ENCODE results near the gene CIAPIN1.
"Not testable (repeated sequence)": the region's sequence is repeated elsewhere in the genome, so short reads cannot be mapped to it uniquely, and the experiment has no call there.

Gene CIAPIN1

GRCh38 chr16:57462209-57462977 lies 15.2 kb upstream of the CIAPIN1 start, which contains the start of gene POLR2C:
TSS of gene POLR2C (plus strand) at chr16:57462679. CDS start at chr16:57462725, 46 bp downstream.
- DNase-seq (ENCODE audit: low read depth) = peak; percentile 49
- TF ChIP-seq, protein P1, sequence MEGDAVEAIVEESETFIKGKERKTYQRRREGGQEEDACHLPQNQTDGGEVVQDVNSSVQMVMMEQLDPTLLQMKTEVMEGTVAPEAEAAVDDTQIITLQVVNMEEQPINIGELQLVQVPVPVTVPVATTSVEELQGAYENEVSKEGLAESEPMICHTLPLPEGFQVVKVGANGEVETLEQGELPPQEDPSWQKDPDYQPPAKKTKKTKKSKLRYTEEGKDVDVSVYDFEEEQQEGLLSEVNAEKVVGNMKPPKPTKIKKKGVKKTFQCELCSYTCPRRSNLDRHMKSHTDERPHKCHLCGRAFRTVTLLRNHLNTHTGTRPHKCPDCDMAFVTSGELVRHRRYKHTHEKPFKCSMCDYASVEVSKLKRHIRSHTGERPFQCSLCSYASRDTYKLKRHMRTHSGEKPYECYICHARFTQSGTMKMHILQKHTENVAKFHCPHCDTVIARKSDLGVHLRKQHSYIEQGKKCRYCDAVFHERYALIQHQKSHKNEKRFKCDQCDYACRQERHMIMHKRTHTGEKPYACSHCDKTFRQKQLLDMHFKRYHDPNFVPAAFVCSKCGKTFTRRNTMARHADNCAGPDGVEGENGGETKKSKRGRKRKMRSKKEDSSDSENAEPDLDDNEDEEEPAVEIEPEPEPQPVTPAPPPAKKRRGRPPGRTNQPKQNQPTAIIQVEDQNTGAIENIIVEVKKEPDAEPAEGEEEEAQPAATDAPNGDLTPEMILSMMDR (IDR thresholded peaks at IDR 0.05; ENCODE audit: control insufficient read depth, extremely low read depth, insufficient read depth) = peak; percentile 99
- H3K4me3 ChIP-seq (ENCODE audit: low read depth, low read length) = peak within 1 kb of the TSS; percentile 94

DNA sequence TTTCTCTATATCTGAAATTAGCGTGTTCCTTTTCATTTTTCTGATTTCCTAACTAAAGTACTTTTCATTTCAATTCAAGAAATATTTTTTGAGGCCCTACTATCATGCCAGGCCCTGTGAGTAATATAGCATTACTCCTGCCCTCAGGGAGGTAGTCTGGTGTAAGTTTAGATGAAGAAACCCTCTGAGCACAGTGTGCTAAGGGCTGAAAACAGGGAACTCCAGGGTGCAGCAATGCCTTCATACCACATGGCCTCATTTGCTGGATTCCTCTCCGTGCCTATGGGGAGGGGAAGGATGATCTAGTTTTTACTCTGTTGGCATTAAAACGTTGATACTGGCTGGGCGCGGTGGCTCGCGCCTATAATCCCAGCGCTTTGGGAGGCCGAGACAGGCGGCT lies 4.8 kb upstream of the CIAPIN1 start:
- TF ChIP-seq, protein P1 (IDR thresholded peaks at IDR 0.05; ENCODE audit: control insufficient read depth, extremely low read depth, insufficient read depth) = no peak
- no peak for DNase-seq (ENCODE audit: low read depth)
- no peak overlapping the region for H3K4me3 ChIP-seq (ENCODE audit: low read depth, low read length)

- TF ChIP-seq, protein P1 (IDR thresholded peaks at IDR 0.05; ENCODE audit: control insufficient read depth, extremely low read depth, insufficient read depth) = no peak
- no peak for DNase-seq (ENCODE audit: low read depth)
- H3K4me3 ChIP-seq (ENCODE audit: low read depth, low read length) = peak overlapping the region; percentile 96
Measured at GRCh38 chr16:57446531-57447185, 527 bp downstream of the CIAPIN1 start.

DNA sequence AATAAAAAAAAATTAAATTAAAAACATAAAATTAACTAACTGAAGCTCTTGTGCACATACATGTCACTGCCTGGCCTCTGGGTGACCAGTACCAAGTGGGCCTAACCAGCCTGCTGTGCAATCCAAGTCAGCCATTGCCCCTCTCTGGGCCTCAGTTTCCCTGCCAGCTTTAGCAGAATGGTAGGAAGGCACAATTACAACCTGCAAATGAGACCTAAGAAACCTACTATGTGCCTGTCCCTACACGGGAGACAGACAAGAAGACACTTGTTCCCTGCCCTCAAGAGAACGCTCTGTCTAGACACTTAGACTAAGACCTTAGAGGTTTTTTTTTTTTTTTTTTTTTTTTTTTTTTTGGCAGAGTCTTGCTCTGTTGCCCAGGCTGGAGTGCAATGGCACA lies 1.7 kb downstream of the CIAPIN1 start:
- DNase-seq (ENCODE audit: low read depth) = no peak
- H3K4me3 ChIP-seq (ENCODE audit: low read depth, low read length) = no peak overlapping the region
- TF ChIP-seq, protein P1 (IDR thresholded peaks at IDR 0.05; ENCODE audit: control insufficient read depth, extremely low read depth, insufficient read depth) = no peak

DNA sequence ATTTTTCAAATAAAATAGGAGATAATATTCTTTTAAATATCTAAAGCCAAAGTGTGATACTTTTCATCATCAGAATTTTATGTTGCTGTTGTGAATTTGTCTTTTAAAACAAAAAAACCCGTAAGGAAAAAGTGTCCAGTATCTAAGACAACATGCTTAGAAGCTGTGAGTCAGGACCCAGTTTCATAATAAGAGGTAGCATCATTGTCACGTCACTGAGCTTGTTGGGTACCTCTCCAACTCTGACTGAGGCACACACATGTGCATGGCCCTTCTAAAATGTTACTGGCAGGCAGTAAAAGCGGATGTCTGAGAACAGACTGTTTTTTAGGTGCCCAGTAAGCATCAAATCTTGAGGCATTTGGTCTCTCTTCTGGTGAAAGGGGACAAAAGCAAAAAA lies 2.5 kb downstream of the CIAPIN1 start:
- no peak for DNase-seq (ENCODE audit: low read depth)
- H3K4me3 ChIP-seq (ENCODE audit: low read depth, low read length) = no peak overlapping the region
- TF ChIP-seq, protein P1 (IDR thresholded peaks at IDR 0.05; ENCODE audit: control insufficient read depth, extremely low read depth, insufficient read depth) = no peak

- not testable (repeated sequence) for H3K4me3 ChIP-seq (ENCODE audit: low read depth, low read length); DNase-seq (ENCODE audit: low read depth)
Measured at GRCh38 chr16:57440551-57440950, 6.6 kb downstream of the CIAPIN1 start.

GRCh38 chr16:57439947-57440346 lies 7.2 kb downstream of the CIAPIN1 start:
- not testable (repeated sequence) for H3K4me3 ChIP-seq (ENCODE audit: low read depth, low read length); DNase-seq (ENCODE audit: low read depth)

- no peak for DNase-seq (ENCODE audit: low read depth)
- no peak overlapping the region for H3K4me3 ChIP-seq (ENCODE audit: low read depth, low read length)
- TF ChIP-seq, protein P1 (IDR thresholded peaks at IDR 0.05; ENCODE audit: control insufficient read depth, extremely low read depth, insufficient read depth) = no peak
Measured at GRCh38 chr16:57435838-57436237, 11.3 kb downstream of the CIAPIN1 start.
